Mesothelial cell of epicardium (in vitro differentiated cells): ENCODE data around the gene ERC1. TPM values are rescaled to one million over a fixed set of nuclear protein-coding genes. Genes with fewer than 3 reads are reported as not detected.

ENCODE experiments used
- DNase-seq, 2 experiments: peaks; one replicate each; pipeline ENCODE4 v3.0.0; 2021; ENCODE audit warnings: low spot score in 2 of 2; ENCODE audit not compliant: unreplicated experiment in 2 of 2
- H3K27ac Mint-ChIP-seq: 2 replicates; pipeline ENCODE4 v1.8.0; 2021; ENCODE audit warnings: mixed read lengths
- H3K27me3 Mint-ChIP-seq: 2 replicates; pipeline ENCODE4 v1.8.0; 2021; ENCODE audit warnings: low read depth, mixed read lengths
- H3K36me3 Mint-ChIP-seq: 2 replicates; pipeline ENCODE4 v1.8.0; 2021; ENCODE audit warnings: mixed read lengths
- H3K4me1 Mint-ChIP-seq: 2 replicates; pipeline ENCODE4 v1.8.0; 2021; ENCODE audit warnings: mixed read lengths
- H3K4me3 Mint-ChIP-seq: 2 replicates; pipeline ENCODE4 v1.8.0; 2021; ENCODE audit warnings: mild to moderate bottlenecking, moderate library complexity, mixed read lengths
- H3K9me3 Mint-ChIP-seq: 2 replicates; pipeline ENCODE4 v1.8.0; 2021; ENCODE audit warnings: mixed read lengths
- CTCF ChIP-seq: fragments of 200-600 bp; sonication (generic); IDR thresholded peaks from one replicate; pipeline ENCODE4 v1.5.0; 2021; ENCODE audit warnings: antibody characterized with exemption; ENCODE audit not compliant: unreplicated experiment
- total RNA-seq: library from RNA; stranded (reverse); gene quantifications from 3 replicates; pipeline ENCODE4 v1.2.1, GENCODE V29; 2021

The ERC1 gene
- total RNA-seq, 1 donor from 2014 or later = 66.1 TPM

- no peak for TF ChIP-seq CTCF
- Mint-ChIP-seq H3K36me3 (peaks cover 41% of the 10 kb centered on the region), H3K9me3 (peaks cover 10% of the 10 kb centered on the region), H3K4me3 (no peak overlapping the region), H3K27me3 (no peaks in the 10 kb centered on the region), H3K4me1 (no peaks in the 10 kb centered on the region), H3K27ac (no peak overlapping the region)
- no peak for DNase-seq
Measured at GRCh38 chr12:1147821-1148220, 156.8 kb downstream of the ERC1 start.

DNA sequence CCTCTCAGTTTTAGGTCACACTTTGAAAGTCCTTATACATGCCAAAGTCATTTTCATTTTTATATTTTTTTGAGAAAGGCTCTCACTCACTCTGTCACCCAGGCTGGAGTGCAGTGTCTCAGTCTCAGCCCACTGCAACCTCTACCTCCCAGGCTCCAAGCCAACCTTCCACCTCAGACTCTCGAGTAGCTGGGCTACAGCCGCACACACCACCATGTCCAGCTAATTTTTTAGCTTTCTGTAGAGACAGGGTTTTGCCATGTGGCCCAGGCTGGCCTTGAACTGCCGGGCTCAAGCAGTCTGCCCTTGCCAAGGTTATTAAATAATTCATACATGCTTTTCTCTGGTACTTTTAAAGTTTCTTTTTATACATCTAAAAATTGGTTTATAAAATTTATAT is 166.0 kb downstream of the ERC1 start:
- Mint-ChIP-seq H3K4me3 (no peak overlapping the region), H3K27me3 (no peaks in the 10 kb centered on the region), H3K9me3 (peaks cover 8% of the 10 kb centered on the region), H3K27ac (no peak overlapping the region), H3K36me3 (peaks cover 23% of the 10 kb centered on the region), H3K4me1 (peaks cover 2% of the 10 kb centered on the region)
- DNase-seq = no peak
- TF ChIP-seq CTCF = no peak

- no peak overlapping the region for H3K4me3 Mint-ChIP-seq
Measured at GRCh38 chr12:1161197-1161596, 170.2 kb downstream of the ERC1 start.

GRCh38 chr12:1162081-1162760 is 171.2 kb downstream of the ERC1 start:
- H3K4me3 Mint-ChIP-seq = no peak overlapping the region
- peaks cover 21% of the 10 kb centered on the region for H3K36me3 Mint-ChIP-seq
- peaks cover 16% of the 10 kb centered on the region for H3K9me3 Mint-ChIP-seq
- no peak for TF ChIP-seq CTCF
- H3K27ac Mint-ChIP-seq = peak overlapping the region; percentile 15
- H3K27me3 Mint-ChIP-seq = no peaks in the 10 kb centered on the region
- H3K4me1 Mint-ChIP-seq = peaks cover 11% of the 10 kb centered on the region
- no peak for DNase-seq

More at GRCh38 chr12:1161197-1161596, 170.2 kb downstream of the ERC1 start:
- DNase-seq = no peak
- no peaks in the 10 kb centered on the region for H3K27me3 Mint-ChIP-seq
- peaks cover 6% of the 10 kb centered on the region for H3K4me1 Mint-ChIP-seq
- no peak for TF ChIP-seq CTCF
- peaks cover 17% of the 10 kb centered on the region for H3K36me3 Mint-ChIP-seq
- H3K27ac Mint-ChIP-seq = no peak overlapping the region
- peaks cover 11% of the 10 kb centered on the region for H3K9me3 Mint-ChIP-seq

DNA sequence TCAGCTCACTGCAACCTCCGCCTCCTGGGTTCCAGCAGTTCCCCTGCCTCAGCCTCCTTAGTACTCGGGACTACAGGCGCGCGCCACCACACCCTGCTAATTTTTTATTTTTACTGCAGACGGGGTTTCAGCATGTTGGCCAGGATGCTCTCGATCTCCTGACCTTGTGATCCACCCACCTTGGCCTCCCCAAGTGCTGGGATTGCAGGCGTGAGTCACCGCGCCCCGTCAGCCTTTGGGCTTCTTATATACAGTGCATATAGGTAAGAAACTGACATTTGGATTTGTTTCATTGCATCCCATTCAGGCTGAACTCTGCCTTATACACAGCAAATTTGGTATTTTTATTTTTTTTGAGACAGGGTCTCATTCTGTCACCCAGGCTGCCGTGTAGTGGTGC is 176.8 kb downstream of the ERC1 start:
- H3K9me3 Mint-ChIP-seq = peaks cover 16% of the 10 kb centered on the region
- H3K4me3 Mint-ChIP-seq = no peak overlapping the region
- no peak for DNase-seq
- H3K27me3 Mint-ChIP-seq = no peaks in the 10 kb centered on the region
- no peak for TF ChIP-seq CTCF
- H3K4me1 Mint-ChIP-seq = peaks cover 22% of the 10 kb centered on the region
- H3K36me3 Mint-ChIP-seq = peaks cover 16% of the 10 kb centered on the region
- no peak overlapping the region for H3K27ac Mint-ChIP-seq
